Measurements from ENCODE around the gene PTPRM. TPM values are rescaled to one million over a fixed set of nuclear protein-coding genes. Genes with fewer than 3 reads are reported as not detected.

PTPRM gene
- polyA plus RNA-seq, 1 donor from 2014 or later, result 126 TPM

DNA sequence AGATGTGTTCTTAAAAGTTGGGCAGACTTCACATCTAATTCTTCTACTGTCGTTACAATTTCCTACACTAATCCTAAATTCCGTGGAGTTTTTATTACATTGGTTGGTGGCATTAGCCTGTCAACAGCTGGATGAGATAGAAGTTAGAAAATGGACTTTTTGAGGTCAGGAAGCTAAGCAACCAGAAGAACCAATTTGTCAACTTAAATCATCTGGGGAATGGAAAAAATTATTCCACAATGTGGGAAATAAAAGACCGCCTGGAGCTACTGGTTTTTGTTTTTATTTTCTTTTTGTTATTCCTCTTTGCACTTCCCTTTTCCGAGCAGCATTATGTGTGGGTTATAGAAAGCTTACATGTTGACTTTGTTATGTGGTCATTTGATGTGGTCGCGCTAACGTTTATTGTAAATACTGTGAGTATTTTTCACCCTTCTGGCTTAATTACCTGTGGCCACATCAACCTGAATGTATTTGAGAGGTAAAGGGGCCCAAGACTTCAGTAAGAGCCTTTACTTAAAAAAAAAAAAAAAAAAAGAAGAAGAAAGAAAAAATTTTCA lies 75.3 kb downstream of the PTPRM start:
- Histone ChIP-seq H3K79me2 (replicated peaks; ENCODE audit: insufficient read depth, low read length) (no peaks in the 10 kb centered on the region), H3K9me2 (ENCODE audit: insufficient read depth, low read length) (no peaks in the 10 kb centered on the region), H3F3A (ENCODE audit: insufficient read depth, low read length, poor library complexity, severe bottlenecking) (no peaks in the 10 kb centered on the region), H3K27me3 (ENCODE audit: insufficient read depth, low read depth, low read length) (no peaks in the 10 kb centered on the region), H3K9ac (ENCODE audit: low read length) (no peak overlapping the region), H3K9me3 (ENCODE audit: low read length) (no peaks in the 10 kb centered on the region), H2AFZ (ENCODE audit: low read depth, low read length) (no peak overlapping the region), H4K20me1 (ENCODE audit: insufficient read depth) (no peaks in the 10 kb centered on the region), H3K27ac (ENCODE audit: low read length) (no peak overlapping the region), H3K4me3 (ENCODE audit: low read length) (no peak overlapping the region), H3K36me3 (ENCODE audit: insufficient read depth, low read length) (no peaks in the 10 kb centered on the region), H3K4me2 (ENCODE audit: low read length) (no peak overlapping the region)
- TF ChIP-seq SMC3 (conservative IDR thresholded peaks at IDR 0.05; ENCODE audit: poor library complexity), result no peak

DNA sequence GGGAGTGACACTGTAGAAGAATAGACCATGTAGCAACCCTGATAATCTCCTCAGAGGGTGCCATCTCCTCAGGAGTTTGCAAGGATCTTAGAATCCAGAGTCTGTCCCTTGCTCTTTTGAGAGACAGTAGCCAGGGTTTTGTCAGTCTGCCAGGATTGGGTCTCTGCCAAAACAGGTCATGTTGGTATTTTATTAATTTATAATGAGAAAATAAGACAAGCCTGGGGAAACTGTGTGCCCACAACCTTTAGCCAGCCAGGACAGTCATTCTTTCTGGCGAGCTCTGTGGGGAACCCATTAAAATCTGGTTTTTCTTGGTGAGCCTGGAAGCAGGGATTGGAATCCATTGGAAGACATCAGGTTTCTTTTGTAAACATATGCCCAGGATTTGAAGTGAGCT lies 78.6 kb downstream of the PTPRM start:
- Histone ChIP-seq H3K9me3 (ENCODE audit: low read length) (no peaks in the 10 kb centered on the region), H4K20me1 (ENCODE audit: insufficient read depth) (no peaks in the 10 kb centered on the region), H3K27me3 (ENCODE audit: insufficient read depth, low read depth, low read length) (no peaks in the 10 kb centered on the region), H3K27ac (ENCODE audit: low read length) (no peak overlapping the region), H2AFZ (ENCODE audit: low read depth, low read length) (no peak overlapping the region), H3K9me2 (ENCODE audit: insufficient read depth, low read length) (no peaks in the 10 kb centered on the region), H3K4me2 (ENCODE audit: low read length) (no peak overlapping the region), H3K79me2 (replicated peaks; ENCODE audit: insufficient read depth, low read length) (no peaks in the 10 kb centered on the region), H3K4me3 (ENCODE audit: low read length) (no peak overlapping the region), H3K9ac (ENCODE audit: low read length) (no peak overlapping the region), H3F3A (ENCODE audit: insufficient read depth, low read length, poor library complexity, severe bottlenecking) (no peaks in the 10 kb centered on the region), H3K36me3 (ENCODE audit: insufficient read depth, low read length) (no peaks in the 10 kb centered on the region)
- no peak for TF ChIP-seq TAF1 (IDR thresholded peaks at IDR 0.05; ENCODE audit: low read depth)
- no peak for TF ChIP-seq EP300 (conservative IDR thresholded peaks at IDR 0.05; ENCODE audit: poor library complexity, severe bottlenecking)
- TF ChIP-seq, protein P1, sequence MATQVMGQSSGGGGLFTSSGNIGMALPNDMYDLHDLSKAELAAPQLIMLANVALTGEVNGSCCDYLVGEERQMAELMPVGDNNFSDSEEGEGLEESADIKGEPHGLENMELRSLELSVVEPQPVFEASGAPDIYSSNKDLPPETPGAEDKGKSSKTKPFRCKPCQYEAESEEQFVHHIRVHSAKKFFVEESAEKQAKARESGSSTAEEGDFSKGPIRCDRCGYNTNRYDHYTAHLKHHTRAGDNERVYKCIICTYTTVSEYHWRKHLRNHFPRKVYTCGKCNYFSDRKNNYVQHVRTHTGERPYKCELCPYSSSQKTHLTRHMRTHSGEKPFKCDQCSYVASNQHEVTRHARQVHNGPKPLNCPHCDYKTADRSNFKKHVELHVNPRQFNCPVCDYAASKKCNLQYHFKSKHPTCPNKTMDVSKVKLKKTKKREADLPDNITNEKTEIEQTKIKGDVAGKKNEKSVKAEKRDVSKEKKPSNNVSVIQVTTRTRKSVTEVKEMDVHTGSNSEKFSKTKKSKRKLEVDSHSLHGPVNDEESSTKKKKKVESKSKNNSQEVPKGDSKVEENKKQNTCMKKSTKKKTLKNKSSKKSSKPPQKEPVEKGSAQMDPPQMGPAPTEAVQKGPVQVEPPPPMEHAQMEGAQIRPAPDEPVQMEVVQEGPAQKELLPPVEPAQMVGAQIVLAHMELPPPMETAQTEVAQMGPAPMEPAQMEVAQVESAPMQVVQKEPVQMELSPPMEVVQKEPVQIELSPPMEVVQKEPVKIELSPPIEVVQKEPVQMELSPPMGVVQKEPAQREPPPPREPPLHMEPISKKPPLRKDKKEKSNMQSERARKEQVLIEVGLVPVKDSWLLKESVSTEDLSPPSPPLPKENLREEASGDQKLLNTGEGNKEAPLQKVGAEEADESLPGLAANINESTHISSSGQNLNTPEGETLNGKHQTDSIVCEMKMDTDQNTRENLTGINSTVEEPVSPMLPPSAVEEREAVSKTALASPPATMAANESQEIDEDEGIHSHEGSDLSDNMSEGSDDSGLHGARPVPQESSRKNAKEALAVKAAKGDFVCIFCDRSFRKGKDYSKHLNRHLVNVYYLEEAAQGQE (IDR thresholded peaks at IDR 0.05; ENCODE audit: borderline replicate concordance), result no peak
- TF ChIP-seq RAD21 (conservative IDR thresholded peaks at IDR 0.05), result no peak

DNA sequence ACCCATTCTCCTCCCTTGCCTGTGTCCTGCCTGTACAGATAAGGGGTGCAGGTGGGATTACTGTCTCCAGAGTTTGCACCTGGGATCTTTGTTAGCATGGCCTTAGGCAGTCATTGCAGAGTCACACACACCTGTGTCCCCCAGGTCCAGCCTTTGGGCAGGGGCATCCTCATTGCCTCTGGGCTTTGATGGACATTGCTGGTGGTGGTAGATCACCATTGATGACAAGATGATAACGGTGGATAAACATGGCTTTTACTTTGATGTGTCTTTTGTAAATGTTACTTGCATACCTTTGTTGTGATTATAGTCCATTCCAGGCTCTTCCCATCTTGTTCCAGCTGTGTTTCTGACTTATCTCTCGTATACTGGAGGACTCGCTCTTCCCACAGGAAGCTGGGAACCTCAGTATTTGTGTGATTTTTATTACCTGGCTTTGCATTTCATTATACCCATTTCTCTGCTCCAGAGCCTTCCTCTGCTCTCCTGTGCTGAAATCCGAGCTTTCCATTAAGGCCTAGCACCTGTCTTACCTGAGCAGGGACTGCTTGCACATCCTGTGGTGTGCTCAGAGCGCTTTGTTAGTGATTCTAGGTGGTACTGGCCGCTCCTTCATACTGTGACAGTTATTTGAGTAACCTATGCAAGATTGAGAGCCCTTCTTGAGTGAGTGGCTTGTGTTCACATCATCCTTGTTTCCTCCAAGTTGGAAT lies 79.2 kb downstream of the PTPRM start:
- Histone ChIP-seq H3K9me2 (ENCODE audit: insufficient read depth, low read length) (no peaks in the 10 kb centered on the region), H3K36me3 (ENCODE audit: insufficient read depth, low read length) (no peaks in the 10 kb centered on the region), H2AFZ (ENCODE audit: low read depth, low read length) (no peak overlapping the region), H3K27me3 (ENCODE audit: insufficient read depth, low read depth, low read length) (no peaks in the 10 kb centered on the region), H3K9me3 (ENCODE audit: low read length) (no peaks in the 10 kb centered on the region), H4K20me1 (ENCODE audit: insufficient read depth) (no peaks in the 10 kb centered on the region), H3K79me2 (replicated peaks; ENCODE audit: insufficient read depth, low read length) (no peaks in the 10 kb centered on the region), H3K9ac (ENCODE audit: low read length) (no peak overlapping the region), H3K27ac (ENCODE audit: low read length) (no peak overlapping the region), H3K4me3 (ENCODE audit: low read length) (no peak overlapping the region), H3K4me2 (ENCODE audit: low read length) (no peak overlapping the region), H3F3A (ENCODE audit: insufficient read depth, low read length, poor library complexity, severe bottlenecking) (no peaks in the 10 kb centered on the region)
- TF ChIP-seq POLR2AphosphoS5 (IDR thresholded peaks at IDR 0.05) (no peak), TAF1 (IDR thresholded peaks at IDR 0.05; ENCODE audit: low read depth) (no peak), EZH2 (IDR thresholded peaks at IDR 0.05; ENCODE audit: borderline replicate concordance, insufficient read depth, low read length, poor library complexity, severe bottlenecking) (no peak), RAD21 (conservative IDR thresholded peaks at IDR 0.05) (no peak)
- TF ChIP-seq, protein P2, sequence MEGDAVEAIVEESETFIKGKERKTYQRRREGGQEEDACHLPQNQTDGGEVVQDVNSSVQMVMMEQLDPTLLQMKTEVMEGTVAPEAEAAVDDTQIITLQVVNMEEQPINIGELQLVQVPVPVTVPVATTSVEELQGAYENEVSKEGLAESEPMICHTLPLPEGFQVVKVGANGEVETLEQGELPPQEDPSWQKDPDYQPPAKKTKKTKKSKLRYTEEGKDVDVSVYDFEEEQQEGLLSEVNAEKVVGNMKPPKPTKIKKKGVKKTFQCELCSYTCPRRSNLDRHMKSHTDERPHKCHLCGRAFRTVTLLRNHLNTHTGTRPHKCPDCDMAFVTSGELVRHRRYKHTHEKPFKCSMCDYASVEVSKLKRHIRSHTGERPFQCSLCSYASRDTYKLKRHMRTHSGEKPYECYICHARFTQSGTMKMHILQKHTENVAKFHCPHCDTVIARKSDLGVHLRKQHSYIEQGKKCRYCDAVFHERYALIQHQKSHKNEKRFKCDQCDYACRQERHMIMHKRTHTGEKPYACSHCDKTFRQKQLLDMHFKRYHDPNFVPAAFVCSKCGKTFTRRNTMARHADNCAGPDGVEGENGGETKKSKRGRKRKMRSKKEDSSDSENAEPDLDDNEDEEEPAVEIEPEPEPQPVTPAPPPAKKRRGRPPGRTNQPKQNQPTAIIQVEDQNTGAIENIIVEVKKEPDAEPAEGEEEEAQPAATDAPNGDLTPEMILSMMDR (IDR thresholded peaks at IDR 0.05; ENCODE audit: poor library complexity, severe bottlenecking), result no peak
